ENCODE results near the gene KCNMB2. TPM values are rescaled to one million over a fixed set of nuclear protein-coding genes. Genes with fewer than 3 reads are reported as not detected.

The KCNMB2 gene
- total and polyA plus RNA-seq, 4 donors: 7.8 to 22.9 (median 15.9) TPM

GRCh38 chr3:178655488-178655887 is 119.3 kb downstream of the KCNMB2 start:
- no peak overlapping the region for H3K27ac ChIP-seq (ENCODE audit: low read depth, low read length)
- 93% methylated on average over 2 of the region's 4 CpGs for WGBS (ENCODE audit: insufficient coverage)

GRCh38 chr3:178658694-178659325 is 122.6 kb downstream of the KCNMB2 start:
- H3K36me3 ChIP-seq (ENCODE audit: control insufficient read depth, insufficient read depth, low read length): no peaks in the 10 kb centered on the region
- peaks cover 2% of the 10 kb centered on the region for H3K9me3 ChIP-seq (ENCODE audit: control insufficient read depth, insufficient read depth, low read length)
- H3K27ac ChIP-seq (ENCODE audit: low read depth, low read length): no peak overlapping the region
- H3K4me1 ChIP-seq (ENCODE audit: control insufficient read depth, insufficient read depth, low read length): peaks cover 3% of the 10 kb centered on the region
- DNase-seq (ENCODE audit: low read depth in 4 of 6, low spot score in 6 of 6): peak in 2 of 6 donors; percentile 7 to 14
- H3K4me3 ChIP-seq (ENCODE audit: low read depth, low read length): no peak overlapping the region
- WGBS (ENCODE audit: insufficient coverage): 75% methylated on average over 3 of the region's 4 CpGs
- H3K27me3 ChIP-seq (ENCODE audit: control insufficient read depth, insufficient read depth, low read length): no peaks in the 10 kb centered on the region

More at GRCh38 chr3:178655488-178655887, 119.3 kb downstream of the KCNMB2 start:
- peaks cover 3% of the 10 kb centered on the region for H3K4me1 ChIP-seq (ENCODE audit: control insufficient read depth, insufficient read depth, low read length)
- H3K36me3 ChIP-seq (ENCODE audit: control insufficient read depth, insufficient read depth, low read length): no peaks in the 10 kb centered on the region
- H3K4me3 ChIP-seq (ENCODE audit: low read depth, low read length): no peak overlapping the region
- peaks cover 2% of the 10 kb centered on the region for H3K9me3 ChIP-seq (ENCODE audit: control insufficient read depth, insufficient read depth, low read length)
- no peak for DNase-seq (ENCODE audit: low read depth in 4 of 6, low spot score in 6 of 6)
- no peaks in the 10 kb centered on the region for H3K27me3 ChIP-seq (ENCODE audit: control insufficient read depth, insufficient read depth, low read length)

DNA sequence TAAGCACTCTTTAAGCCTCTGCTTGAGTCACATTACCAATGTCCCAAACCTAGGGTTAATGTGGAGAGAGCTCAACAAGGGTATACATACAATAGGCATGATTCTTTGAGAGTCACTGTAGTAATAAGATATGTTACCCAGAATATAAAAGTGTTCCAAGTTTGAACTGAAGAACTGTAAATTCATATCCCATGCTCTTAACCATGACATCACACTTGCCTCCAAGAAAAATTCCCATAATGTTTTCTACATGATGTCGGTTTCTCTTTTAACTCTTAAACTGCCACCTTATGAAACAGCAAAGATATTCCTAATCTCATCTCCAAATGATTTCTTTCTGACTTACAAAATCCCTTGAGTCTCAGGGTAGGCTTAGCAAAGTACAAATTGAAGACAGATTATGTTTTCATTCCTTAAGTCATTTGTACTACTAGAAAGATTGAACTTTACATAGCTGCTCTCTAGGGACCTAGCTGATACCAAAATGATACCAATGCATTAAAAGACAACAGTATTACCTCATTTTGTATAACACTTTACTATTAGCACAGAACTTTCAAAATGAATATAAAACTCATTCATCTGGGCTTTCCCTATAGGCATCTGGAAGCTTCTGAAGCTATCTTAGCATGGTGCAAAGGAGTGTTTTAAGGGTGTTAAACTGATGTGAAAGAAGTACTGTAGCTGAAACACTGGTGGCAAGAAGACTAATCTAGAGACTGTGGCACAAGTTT is 127.1 kb downstream of the KCNMB2 start:
- Histone ChIP-seq H3K9me3 (ENCODE audit: control insufficient read depth, insufficient read depth, low read length) (no peaks in the 10 kb centered on the region), H3K4me3 (ENCODE audit: low read depth, low read length) (no peak overlapping the region), H3K4me1 (ENCODE audit: control insufficient read depth, insufficient read depth, low read length) (no peaks in the 10 kb centered on the region), H3K27me3 (ENCODE audit: control insufficient read depth, insufficient read depth, low read length) (no peaks in the 10 kb centered on the region), H3K36me3 (ENCODE audit: control insufficient read depth, insufficient read depth, low read length) (no peaks in the 10 kb centered on the region), H3K27ac (ENCODE audit: low read depth, low read length) (no peak overlapping the region)
- WGBS (ENCODE audit: insufficient coverage): no CpG with 5 or more reads among the region's 1 CpG
- DNase-seq (ENCODE audit: low read depth in 4 of 6, low spot score in 6 of 6): no peak

DNA sequence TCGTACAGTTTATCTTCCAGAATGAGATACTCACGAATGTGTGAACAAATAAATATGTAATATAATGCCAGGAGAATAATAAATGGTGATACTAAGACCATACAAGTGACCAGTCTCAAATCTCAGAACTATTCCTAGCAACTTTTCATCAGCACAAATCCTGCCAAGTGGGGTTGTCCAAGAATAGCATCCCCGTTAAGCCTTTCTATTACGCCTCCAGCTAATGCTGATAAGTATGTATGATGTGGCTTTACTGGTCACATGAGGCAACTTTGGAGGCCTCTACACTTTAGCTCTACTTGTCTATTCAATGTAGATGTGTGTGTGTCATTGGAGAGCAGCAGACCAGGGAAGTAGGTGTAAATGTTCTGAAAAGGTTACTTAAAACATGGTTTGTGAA is 129.5 kb downstream of the KCNMB2 start:
- H3K4me3 ChIP-seq (ENCODE audit: low read depth, low read length): no peak overlapping the region
- H3K4me1 ChIP-seq (ENCODE audit: control insufficient read depth, insufficient read depth, low read length): no peaks in the 10 kb centered on the region
- H3K36me3 ChIP-seq (ENCODE audit: control insufficient read depth, insufficient read depth, low read length): no peaks in the 10 kb centered on the region
- WGBS (ENCODE audit: insufficient coverage): no CpG with 5 or more reads among the region's 4 CpGs
- H3K9me3 ChIP-seq (ENCODE audit: control insufficient read depth, insufficient read depth, low read length): no peaks in the 10 kb centered on the region
- DNase-seq (ENCODE audit: low read depth in 4 of 6, low spot score in 6 of 6): no peak
- no peak overlapping the region for H3K27ac ChIP-seq (ENCODE audit: low read depth, low read length)
- H3K27me3 ChIP-seq (ENCODE audit: control insufficient read depth, insufficient read depth, low read length): no peaks in the 10 kb centered on the region

GRCh38 chr3:178669022-178669601 is 132.9 kb downstream of the KCNMB2 start:
- H3K36me3 ChIP-seq (ENCODE audit: control insufficient read depth, insufficient read depth, low read length): no peaks in the 10 kb centered on the region
- no peaks in the 10 kb centered on the region for H3K27me3 ChIP-seq (ENCODE audit: control insufficient read depth, insufficient read depth, low read length)
- no peak overlapping the region for H3K4me3 ChIP-seq (ENCODE audit: low read depth, low read length)
- DNase-seq (ENCODE audit: low read depth in 4 of 6, low spot score in 6 of 6): no peak
- H3K9me3 ChIP-seq (ENCODE audit: control insufficient read depth, insufficient read depth, low read length): no peaks in the 10 kb centered on the region
- no peak overlapping the region for H3K27ac ChIP-seq (ENCODE audit: low read depth, low read length)
- peaks cover 5% of the 10 kb centered on the region for H3K4me1 ChIP-seq (ENCODE audit: control insufficient read depth, insufficient read depth, low read length)
- WGBS (ENCODE audit: insufficient coverage): no CpG with 5 or more reads among the region's 2 CpGs

DNA sequence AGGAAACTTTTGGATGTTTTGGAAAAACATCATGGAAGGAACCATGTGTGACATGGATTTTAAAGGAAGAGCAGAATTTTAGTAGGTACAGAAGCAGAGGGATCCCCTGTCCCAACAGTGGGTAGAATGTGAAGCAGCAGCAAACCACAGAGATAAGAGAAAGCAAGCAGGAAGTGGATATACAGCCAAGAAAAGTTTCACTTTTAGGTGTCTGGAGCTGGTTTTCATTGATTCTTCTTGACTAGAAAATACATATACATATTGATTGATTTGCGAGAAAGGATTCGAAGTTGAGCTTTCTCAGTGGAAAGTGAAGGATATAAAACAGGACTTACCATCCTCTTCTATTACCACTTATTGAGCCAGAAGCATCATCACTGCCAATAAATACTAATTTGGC is 133.5 kb downstream of the KCNMB2 start:
- no peaks in the 10 kb centered on the region for H3K27me3 ChIP-seq (ENCODE audit: control insufficient read depth, insufficient read depth, low read length)
- H3K4me1 ChIP-seq (ENCODE audit: control insufficient read depth, insufficient read depth, low read length): peaks cover 5% of the 10 kb centered on the region
- H3K27ac ChIP-seq (ENCODE audit: low read depth, low read length): no peak overlapping the region
- H3K9me3 ChIP-seq (ENCODE audit: control insufficient read depth, insufficient read depth, low read length): no peaks in the 10 kb centered on the region
- no peaks in the 10 kb centered on the region for H3K36me3 ChIP-seq (ENCODE audit: control insufficient read depth, insufficient read depth, low read length)
- no CpG with 5 or more reads among the region's 2 CpGs for WGBS (ENCODE audit: insufficient coverage)
- no peak for DNase-seq (ENCODE audit: low read depth in 4 of 6, low spot score in 6 of 6)
- H3K4me3 ChIP-seq (ENCODE audit: low read depth, low read length): no peak overlapping the region

GRCh38 chr3:178671377-178671776 is 135.1 kb downstream of the KCNMB2 start:
- WGBS (ENCODE audit: insufficient coverage): 40% methylated on average over 2 of the region's 3 CpGs
- no peaks in the 10 kb centered on the region for H3K36me3 ChIP-seq (ENCODE audit: control insufficient read depth, insufficient read depth, low read length)
- H3K4me1 ChIP-seq (ENCODE audit: control insufficient read depth, insufficient read depth, low read length): peaks cover 5% of the 10 kb centered on the region
- peak in 3 of 6 donors; percentile 4 to 24 (median 9) for DNase-seq (ENCODE audit: low read depth in 4 of 6, low spot score in 6 of 6)
- H3K4me3 ChIP-seq (ENCODE audit: low read depth, low read length): no peak overlapping the region
- H3K9me3 ChIP-seq (ENCODE audit: control insufficient read depth, insufficient read depth, low read length): no peaks in the 10 kb centered on the region
- no peak overlapping the region for H3K27ac ChIP-seq (ENCODE audit: low read depth, low read length)
- no peaks in the 10 kb centered on the region for H3K27me3 ChIP-seq (ENCODE audit: control insufficient read depth, insufficient read depth, low read length)

GRCh38 chr3:178671791-178672190 is 135.6 kb downstream of the KCNMB2 start:
- H3K9me3 ChIP-seq (ENCODE audit: control insufficient read depth, insufficient read depth, low read length): no peaks in the 10 kb centered on the region
- no peaks in the 10 kb centered on the region for H3K27me3 ChIP-seq (ENCODE audit: control insufficient read depth, insufficient read depth, low read length)
- H3K4me3 ChIP-seq (ENCODE audit: low read depth, low read length): no peak overlapping the region
- no peak overlapping the region for H3K27ac ChIP-seq (ENCODE audit: low read depth, low read length)
- H3K36me3 ChIP-seq (ENCODE audit: control insufficient read depth, insufficient read depth, low read length): no peaks in the 10 kb centered on the region
- WGBS (ENCODE audit: insufficient coverage): 33% methylated on average over 1 of the region's 1 CpG
- H3K4me1 ChIP-seq (ENCODE audit: control insufficient read depth, insufficient read depth, low read length): peaks cover 5% of the 10 kb centered on the region
- peak in 2 of 6 donors; percentile 14 to 43 for DNase-seq (ENCODE audit: low read depth in 4 of 6, low spot score in 6 of 6)

DNA sequence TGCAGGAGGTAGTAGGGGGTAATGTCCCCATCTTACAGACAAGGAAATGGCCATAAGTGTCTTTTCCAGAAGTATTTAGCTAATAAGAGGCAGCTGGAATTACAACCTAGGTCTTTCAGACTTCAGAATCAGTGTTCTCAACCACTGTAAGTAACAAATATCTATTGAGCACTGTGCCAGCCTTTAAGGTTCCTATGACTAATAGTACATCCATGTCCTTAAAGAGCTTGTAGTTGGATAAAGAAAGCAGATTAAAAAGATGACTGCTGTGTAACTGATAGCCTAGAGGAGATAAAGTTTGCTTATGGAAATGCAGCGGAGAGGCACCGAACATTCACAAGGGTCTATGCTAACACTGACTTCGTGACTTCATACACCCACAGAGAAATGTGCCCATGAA is 136.0 kb downstream of the KCNMB2 start:
- Histone ChIP-seq H3K27ac (ENCODE audit: low read depth, low read length) (no peak overlapping the region), H3K4me1 (ENCODE audit: control insufficient read depth, insufficient read depth, low read length) (peaks cover 5% of the 10 kb centered on the region)
- no CpG with 5 or more reads among the region's 3 CpGs for WGBS (ENCODE audit: insufficient coverage)

More for the DNA sequence above, 136.0 kb downstream of the KCNMB2 start:
- DNase-seq (ENCODE audit: low read depth in 4 of 6, low spot score in 6 of 6): no peak
- Histone ChIP-seq H3K27me3 (ENCODE audit: control insufficient read depth, insufficient read depth, low read length) (no peaks in the 10 kb centered on the region), H3K4me3 (ENCODE audit: low read depth, low read length) (no peak overlapping the region), H3K36me3 (ENCODE audit: control insufficient read depth, insufficient read depth, low read length) (no peaks in the 10 kb centered on the region), H3K9me3 (ENCODE audit: control insufficient read depth, insufficient read depth, low read length) (no peaks in the 10 kb centered on the region)
